ENCODE results near the gene C1orf210. TPM values are rescaled to one million over a fixed set of nuclear protein-coding genes. Genes with fewer than 3 reads are reported as not detected.

The C1orf210 gene
- total and polyA plus RNA-seq, 2 experiments from 2014 or later, result 32.3 to 47.4 TPM

GRCh38 chr1:43300378-43301094, 15.2 kb upstream of the C1orf210 start, which contains the start of gene TIE1:
TSS of gene TIE1 (plus strand) at chr1:43300982. CDS start at chr1:43301072, 90 bp downstream.
- Histone ChIP-seq H2AFZ (no peak within 1 kb of the TSS), H3K4me1 (ENCODE audit: insufficient read depth) (peaks cover 24% of the 10 kb centered on the region), H4K20me1 (ENCODE audit: insufficient read depth, poor library complexity, severe bottlenecking) (no peaks in the 10 kb centered on the region), H3K27ac (no peak within 1 kb of the TSS), H3K79me2 (no peaks in the 10 kb centered on the region), H3K4me2 (no peak within 1 kb of the TSS), H3K9me2 (replicated peaks; ENCODE audit: insufficient read depth) (no peaks in the 10 kb centered on the region), H3K27me3 (no peaks in the 10 kb centered on the region), H3K4me3 (no peak within 1 kb of the TSS), H3K9me3 (ENCODE audit: low read depth) (no peaks in the 10 kb centered on the region), H3K36me3 (replicated peaks; ENCODE audit: insufficient read depth, low read depth) (no peaks in the 10 kb centered on the region)
- no peak for DNase-seq (ENCODE audit: low spot score)
- TF ChIP-seq EZH2 (IDR thresholded peaks at IDR 0.05; ENCODE audit: borderline replicate concordance) (no peak), EZH2phosphoT487 (IDR thresholded peaks at IDR 0.05; ENCODE audit: low read depth, severe bottlenecking, unreplicated experiment) (no peak), CTCF (IDR thresholded peaks at IDR 0.05; ENCODE audit: poor library complexity) (no peak)
- 89% methylated on average over 10 of the region's 10 CpGs for WGBS (ENCODE audit: low lambda C conversion rate, missing lambda C conversion rate)

GRCh38 chr1:43299101-43299500, 13.7 kb upstream of the C1orf210 start:
- peaks cover 30% of the 10 kb centered on the region for H3K4me1 ChIP-seq (ENCODE audit: insufficient read depth)
- no peaks in the 10 kb centered on the region for H3K9me3 ChIP-seq (ENCODE audit: low read depth)
- no peaks in the 10 kb centered on the region for H3K9me2 ChIP-seq (replicated peaks; ENCODE audit: insufficient read depth)
- TF ChIP-seq EZH2phosphoT487 (IDR thresholded peaks at IDR 0.05; ENCODE audit: low read depth, severe bottlenecking, unreplicated experiment) (no peak), CTCF (IDR thresholded peaks at IDR 0.05; ENCODE audit: poor library complexity) (no peak), EZH2 (IDR thresholded peaks at IDR 0.05; ENCODE audit: borderline replicate concordance) (no peak)
- H3K4me3 ChIP-seq, result no peak overlapping the region
- H3K27me3 ChIP-seq, result no peaks in the 10 kb centered on the region
- H3K79me2 ChIP-seq, result no peaks in the 10 kb centered on the region
- no peak overlapping the region for H3K4me2 ChIP-seq
- DNase-seq (ENCODE audit: low spot score), result no peak
- H3K27ac ChIP-seq, result no peak overlapping the region
- no peak overlapping the region for H2AFZ ChIP-seq
- H3K36me3 ChIP-seq (replicated peaks; ENCODE audit: insufficient read depth, low read depth), result no peaks in the 10 kb centered on the region
- H4K20me1 ChIP-seq (ENCODE audit: insufficient read depth, poor library complexity, severe bottlenecking), result no peaks in the 10 kb centered on the region

- Histone ChIP-seq H3K9me2 (replicated peaks; ENCODE audit: insufficient read depth) (no peaks in the 10 kb centered on the region), H4K20me1 (ENCODE audit: insufficient read depth, poor library complexity, severe bottlenecking) (no peaks in the 10 kb centered on the region), H2AFZ (no peak overlapping the region), H3K4me1 (ENCODE audit: insufficient read depth) (peaks cover 20% of the 10 kb centered on the region), H3K36me3 (replicated peaks; ENCODE audit: insufficient read depth, low read depth) (no peaks in the 10 kb centered on the region), H3K27ac (no peak overlapping the region), H3K79me2 (no peaks in the 10 kb centered on the region), H3K4me3 (no peak overlapping the region), H3K9me3 (ENCODE audit: low read depth) (no peaks in the 10 kb centered on the region), H3K27me3 (no peaks in the 10 kb centered on the region), H3K4me2 (no peak overlapping the region)
- DNase-seq (ENCODE audit: low spot score), result no peak
- TF ChIP-seq EZH2 (IDR thresholded peaks at IDR 0.05; ENCODE audit: borderline replicate concordance) (no peak), CTCF (IDR thresholded peaks at IDR 0.05; ENCODE audit: poor library complexity) (no peak), EZH2phosphoT487 (IDR thresholded peaks at IDR 0.05; ENCODE audit: low read depth, severe bottlenecking, unreplicated experiment) (no peak)
- WGBS (ENCODE audit: low lambda C conversion rate, missing lambda C conversion rate), result 81% methylated on average over 1 of the region's 1 CpG
These were observed 12.7 kb upstream of the C1orf210 start for GRCh38 chr1:43298055-43298454.
